NCI-H1048 (cell line): ENCODE data around the gene F12.

Source experiments
- DNase-seq: peaks from one replicate; lab custom pipeline; 2025; lab: John Stamatoyannopoulos, UW

F12 gene

GRCh38 chr5:177409043-177409801 is at the start of gene F12:
Gene F12, minus strand, starts transcription at chr5:177409564. Its CDS starts 37 bp downstream, at chr5:177409527.
- DNase-seq: no peak

DNA sequence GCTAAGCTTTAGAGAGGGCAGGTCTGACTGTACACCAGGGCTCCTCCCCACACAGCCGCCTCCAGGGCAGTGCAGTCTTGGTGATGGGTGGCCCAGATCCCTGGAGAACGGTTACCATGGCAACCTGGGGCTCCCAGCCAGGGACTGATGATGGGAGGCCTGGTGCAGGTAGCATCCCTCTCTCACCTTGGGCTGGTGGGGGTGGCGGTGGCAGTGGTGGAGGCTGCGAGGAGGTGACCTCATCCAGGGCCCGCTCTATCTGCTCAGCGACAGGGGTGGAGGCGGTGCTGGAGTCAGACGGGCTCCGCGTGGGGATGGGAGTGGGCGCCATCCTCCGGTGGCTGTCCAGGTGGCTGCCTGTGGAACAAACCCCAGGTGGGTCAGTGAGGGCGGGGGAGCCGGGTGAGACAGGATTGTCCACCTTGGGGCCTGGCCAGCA is 49.6 kb upstream of the F12 start:
- no peak for DNase-seq

GRCh38 chr5:177457852-177458681 is 48.7 kb upstream of the F12 start:
- no peak for DNase-seq

DNA sequence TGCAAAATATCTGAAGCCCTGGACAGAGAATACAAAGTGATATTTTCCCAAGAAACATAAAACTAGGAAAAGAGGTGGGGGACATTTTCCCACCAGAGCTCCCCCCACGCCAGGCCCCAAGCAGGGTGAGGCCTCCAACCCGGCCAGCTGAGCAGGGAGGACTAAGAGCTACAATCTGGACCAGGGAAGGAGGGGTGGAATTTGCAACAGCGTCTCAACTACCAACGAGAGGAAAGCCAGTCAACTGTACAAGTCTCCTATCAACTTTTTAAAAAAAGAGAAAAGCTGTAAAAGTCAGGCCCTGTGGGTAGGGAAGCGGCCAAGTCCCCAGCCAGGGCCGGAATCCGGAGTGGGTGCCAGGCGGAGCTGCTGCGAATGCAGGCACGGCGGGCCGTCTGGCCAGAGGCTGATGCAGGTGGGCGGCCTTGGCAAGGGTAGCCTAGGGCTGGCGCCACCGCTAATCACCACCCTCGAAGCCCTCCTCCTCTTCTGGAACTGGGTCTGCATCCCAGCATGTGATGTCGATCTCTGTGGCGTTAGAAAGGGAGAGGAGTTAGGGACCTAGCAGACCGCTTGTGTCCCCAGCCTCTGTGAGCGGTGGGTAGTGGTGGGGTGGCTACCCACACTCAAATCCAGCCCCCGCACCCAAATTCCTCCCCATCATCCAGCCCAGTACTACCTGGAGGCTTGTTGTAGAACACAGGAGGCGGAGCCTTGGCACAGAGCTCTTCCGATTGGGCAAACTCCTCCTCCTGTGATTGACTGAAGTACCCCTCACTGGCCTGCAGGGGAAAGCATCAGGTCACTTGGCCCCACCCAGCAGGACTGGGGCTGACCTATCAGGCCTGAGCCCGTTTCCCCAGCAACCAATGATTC is 47.9 kb upstream of the F12 start:
- DNase-seq: peak; percentile 97

GRCh38 chr5:177456591-177456964 is 47.2 kb upstream of the F12 start:
- no peak for DNase-seq

DNA sequence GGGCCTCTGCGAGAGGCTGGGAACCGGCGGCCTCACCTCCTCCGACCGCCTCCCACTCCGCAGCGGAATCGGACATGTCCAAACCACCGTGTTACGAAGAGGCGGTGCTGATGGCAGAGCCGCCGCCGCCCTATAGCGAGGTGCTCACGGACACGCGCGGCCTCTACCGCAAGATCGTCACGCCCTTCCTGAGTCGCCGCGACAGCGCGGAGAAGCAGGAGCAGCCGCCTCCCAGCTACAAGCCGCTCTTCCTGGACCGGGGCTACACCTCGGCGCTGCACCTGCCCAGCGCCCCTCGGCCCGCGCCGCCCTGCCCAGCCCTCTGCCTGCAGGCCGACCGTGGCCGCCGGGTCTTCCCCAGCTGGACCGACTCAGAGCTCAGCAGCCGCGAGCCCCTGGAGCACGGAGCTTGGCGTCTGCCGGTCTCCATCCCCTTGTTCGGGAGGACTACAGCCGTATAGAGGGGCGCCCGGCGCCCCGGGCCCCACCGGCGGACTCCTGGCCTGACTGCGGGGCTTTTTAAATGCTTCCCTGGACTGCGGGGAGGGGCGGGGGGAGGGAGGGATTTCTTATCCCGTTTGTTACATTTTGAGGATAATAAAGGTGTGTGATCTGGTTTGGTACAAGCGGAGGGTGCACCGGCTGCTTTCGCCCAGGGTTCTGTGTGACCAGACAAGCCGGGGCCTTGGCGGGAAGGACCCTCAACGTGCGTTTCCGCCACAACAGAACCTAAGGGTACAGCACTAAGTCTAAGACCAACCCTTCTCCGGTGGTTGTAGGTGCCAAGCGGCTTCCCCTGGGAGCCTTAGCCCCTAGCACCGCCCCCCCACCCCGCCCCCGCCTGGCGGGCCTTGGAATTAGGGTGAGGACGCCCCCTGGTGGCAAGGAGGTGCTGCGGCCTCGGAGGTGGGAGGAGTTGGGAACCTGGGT is 46.6 kb upstream of the F12 start:
- DNase-seq: peak; percentile 92

- peak; percentile 54 for DNase-seq
Observed at GRCh38 chr5:177455036-177455660, 45.8 kb upstream of the F12 start.

GRCh38 chr5:177454397-177455035 is 45.2 kb upstream of the F12 start:
- DNase-seq: peak; percentile 75

DNA sequence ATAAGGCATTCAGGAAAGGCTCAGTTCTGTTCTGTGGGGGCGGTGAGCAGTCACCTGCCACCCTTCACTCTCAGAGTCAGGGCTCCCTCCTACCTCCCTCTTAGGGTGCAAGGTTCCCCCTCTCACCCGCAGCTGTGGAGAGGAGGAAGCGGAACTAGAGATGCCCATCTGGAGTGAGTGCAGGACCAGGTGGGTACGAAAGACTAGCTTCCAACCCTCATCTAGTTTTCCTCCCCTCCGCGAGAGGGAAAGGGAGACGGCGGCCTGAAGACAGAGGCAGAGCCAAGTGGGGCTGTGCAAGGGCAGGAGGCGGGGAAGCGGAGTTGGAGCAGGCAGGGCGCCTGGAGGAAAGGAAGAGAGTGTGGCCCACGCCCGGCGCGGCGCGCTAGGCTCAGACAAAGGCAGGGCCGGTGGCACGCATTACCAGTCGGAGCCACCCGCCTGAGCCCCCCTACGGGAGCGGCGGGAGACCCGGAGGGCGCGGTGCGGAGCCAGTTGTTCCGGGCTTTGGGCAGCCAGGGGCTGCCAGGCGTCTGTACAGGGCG is 44.6 kb upstream of the F12 start:
- no peak for DNase-seq

DNA sequence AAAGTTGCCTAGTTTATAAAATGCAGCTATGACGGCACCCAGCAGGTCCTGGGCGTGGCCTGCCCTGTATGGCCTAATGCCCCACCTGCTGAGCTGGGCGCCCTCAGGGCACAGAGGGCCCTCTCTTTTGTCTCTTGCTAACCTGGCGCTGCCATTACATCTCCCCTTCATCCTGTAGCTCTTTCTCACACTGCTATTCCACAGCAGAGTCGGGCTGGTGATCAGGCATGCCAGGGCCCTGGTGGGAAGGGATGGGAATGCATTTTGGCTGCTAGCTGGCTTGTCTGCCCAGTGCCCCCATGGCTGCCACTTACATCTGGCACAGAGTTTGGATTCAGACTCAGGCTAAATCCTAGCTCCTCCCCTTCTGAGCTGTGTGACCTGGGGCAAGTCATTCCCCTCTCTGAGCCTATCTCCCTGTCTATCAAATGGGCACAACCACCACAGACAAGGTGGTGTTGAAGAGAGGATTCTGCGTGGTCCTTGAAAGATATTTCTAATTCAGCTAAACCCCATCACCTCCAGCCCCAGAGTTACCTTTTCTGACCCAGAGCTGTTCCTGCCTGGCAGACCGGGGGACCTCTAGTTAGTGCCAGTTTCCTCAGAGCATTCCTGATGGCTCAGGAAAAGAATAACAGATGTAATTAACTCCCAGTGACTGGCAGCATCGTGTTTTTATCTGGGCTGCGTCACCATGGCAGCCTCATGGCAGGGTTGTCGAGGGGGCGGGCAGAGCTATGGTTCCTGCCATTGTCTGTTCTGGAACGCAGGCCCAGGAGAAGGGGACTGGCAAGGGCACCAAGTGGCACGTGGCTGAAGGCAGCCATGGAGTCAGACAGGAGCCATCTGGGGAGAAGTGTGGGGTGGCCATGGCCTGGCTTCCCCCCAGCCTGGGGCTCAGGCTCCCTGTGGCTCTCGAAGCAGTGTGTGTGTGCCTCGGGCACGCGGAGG is 43.6 kb upstream of the F12 start:
- DNase-seq: no peak

GRCh38 chr5:177450667-177451424 is 41.5 kb upstream of the F12 start:
- DNase-seq: no peak

DNA sequence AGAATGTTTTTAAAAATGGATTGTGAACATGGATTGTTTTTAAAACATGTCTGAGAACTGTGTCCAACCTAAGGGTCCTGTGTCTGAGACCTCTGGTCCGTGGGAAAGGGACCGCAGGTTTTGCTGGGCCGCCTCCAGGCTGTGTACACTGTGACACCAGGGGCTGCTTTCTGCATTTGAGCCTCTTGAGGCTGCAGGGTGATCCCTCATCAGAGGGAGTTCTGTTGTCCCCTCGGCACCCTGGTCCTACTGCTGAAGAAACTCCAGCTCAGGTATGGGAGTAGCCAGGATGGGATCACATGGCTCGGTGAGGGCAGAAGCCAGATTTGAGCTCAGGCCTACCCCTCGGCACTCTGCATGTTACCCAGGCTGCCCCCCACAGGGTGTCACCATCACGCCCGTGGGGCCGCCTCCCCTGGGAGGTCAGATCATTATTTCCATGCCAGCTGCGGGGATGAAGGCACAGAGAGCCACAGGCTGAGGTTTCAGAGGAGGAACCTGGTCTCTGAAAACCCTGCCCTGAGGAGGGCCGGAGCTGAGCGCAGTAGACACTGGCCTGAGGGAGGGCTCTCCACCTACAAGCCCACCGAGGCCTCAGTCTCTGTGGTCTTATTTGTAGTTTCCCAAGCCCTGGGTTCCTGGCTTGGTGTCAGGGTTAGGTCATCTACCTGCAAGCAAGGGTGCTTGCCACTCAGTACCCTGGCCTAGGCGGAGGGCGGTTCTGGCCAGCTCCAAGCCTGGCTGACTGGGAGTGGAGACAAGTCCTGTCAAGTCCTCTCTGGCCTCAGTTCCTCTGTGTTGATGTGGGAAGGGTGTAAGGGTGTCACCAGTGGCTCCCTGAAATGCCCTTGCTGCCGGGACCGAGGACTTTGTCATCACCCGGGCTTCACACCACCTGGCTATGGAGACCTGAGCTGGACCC is 40.0 kb upstream of the F12 start:
- DNase-seq: no peak

DNA sequence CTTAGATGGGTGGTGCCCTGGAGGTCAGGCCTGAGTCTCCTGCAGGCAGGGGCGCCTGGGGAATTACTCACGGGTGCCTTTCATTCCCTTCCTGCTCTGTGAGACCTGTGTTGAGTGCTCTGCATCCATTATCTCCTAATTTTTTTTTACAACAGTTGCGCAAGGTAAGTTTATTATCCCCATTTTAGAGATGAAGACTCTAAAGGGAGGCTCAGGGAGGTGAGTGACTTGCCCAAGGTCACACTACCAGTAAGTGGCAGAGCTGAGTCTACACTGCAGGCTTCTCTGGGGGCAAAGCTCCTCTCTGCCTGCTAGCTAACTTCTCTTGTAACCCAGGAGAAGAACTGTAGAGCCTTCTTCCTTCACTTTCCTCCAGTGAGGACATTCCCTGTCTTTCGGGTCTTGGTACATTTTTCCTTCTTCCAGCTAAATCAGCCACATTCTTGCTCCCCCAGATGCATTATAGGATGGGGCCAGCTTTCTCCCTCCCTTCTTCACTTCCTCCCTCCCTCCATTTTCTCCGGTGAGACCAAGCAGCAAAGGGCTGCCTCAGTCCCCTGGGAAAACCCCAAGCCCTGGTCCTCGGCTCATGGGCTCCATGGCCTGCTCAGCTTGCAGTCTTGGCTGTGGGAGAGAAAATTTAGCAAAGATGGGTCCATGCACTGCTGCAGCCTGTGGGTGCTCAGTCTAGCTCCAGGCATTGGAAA is 39.0 kb upstream of the F12 start:
- DNase-seq: no peak

- DNase-seq: no peak
Observed at GRCh38 chr5:177447611-177448243, 38.4 kb upstream of the F12 start.

GRCh38 chr5:177447066-177447610 is 37.8 kb upstream of the F12 start:
- DNase-seq: no peak
